Astrocyte of the spinal cord (primary cell): ENCODE data around the gene TOR1B.
"Not testable (repeated sequence)": the region's sequence is repeated elsewhere in the genome, so short reads cannot be mapped to it uniquely, and the experiment has no call there.

Source experiments
- DNase-seq: peaks from one replicate; pipeline ENCODE4 v3.0.0; 2011; ENCODE audit warnings: low read depth, low spot score
- H3K4me3 ChIP-seq: 2 replicates; pipeline ENCODE4 v1.5.1; 2011; ENCODE audit warnings: low read depth, mild to moderate bottlenecking, low read length, moderate library complexity
- CTCF ChIP-seq: IDR thresholded peaks from 2 replicates; pipeline ENCODE4 v1.5.1; 2012; ENCODE audit warnings: low read depth, mild to moderate bottlenecking, low read length, inconsistent platforms
- in situ Hi-C: cut with HindIII; loops from 2 replicates; pipeline ENCODE4 v1.10.0; 2017; ENCODE audit warnings: low sequenced_read_pairs

The TOR1B gene

GRCh38 chr9:129802833-129803675 is at the start of gene TOR1B:
Gene TOR1B, plus strand, starts transcription at chr9:129803184. Its CDS starts 29 bp downstream, at chr9:129803213.
- TF ChIP-seq CTCF: no peak
- in situ Hi-C loops: no loop called here
- peak; percentile 94 for DNase-seq
- peak within 1 kb of the TSS; percentile 67 for H3K4me3 ChIP-seq

- in situ Hi-C loops: no loop called here
These were observed 47.8 kb upstream of the TOR1B start for GRCh38 chr9:129755151-129755550.

GRCh38 chr9:129756191-129756590 is 46.8 kb upstream of the TOR1B start:
- in situ Hi-C loops: no loop called here
- no peak overlapping the region for H3K4me3 ChIP-seq
- TF ChIP-seq CTCF: no peak
- DNase-seq: no peak

More at GRCh38 chr9:129755151-129755550, 47.8 kb upstream of the TOR1B start:
- TF ChIP-seq CTCF: no peak
- no peak overlapping the region for H3K4me3 ChIP-seq
- DNase-seq: no peak

GRCh38 chr9:129757045-129757444 is 45.9 kb upstream of the TOR1B start:
- no peak overlapping the region for H3K4me3 ChIP-seq
- in situ Hi-C loops: no loop called here
- TF ChIP-seq CTCF: no peak
- no peak for DNase-seq

GRCh38 chr9:129759319-129759718 is 43.7 kb upstream of the TOR1B start:
- TF ChIP-seq CTCF: no peak
- no peak for DNase-seq
- no peak overlapping the region for H3K4me3 ChIP-seq
- in situ Hi-C loops: no loop called here

- in situ Hi-C loops: no loop called here
- no peak for DNase-seq
- no peak overlapping the region for H3K4me3 ChIP-seq
- no peak for TF ChIP-seq CTCF
These were observed 43.0 kb upstream of the TOR1B start for GRCh38 chr9:129759804-129760502.

- H3K4me3 ChIP-seq, in situ Hi-C loops, DNase-seq: not testable (repeated sequence)
These were observed 42.2 kb upstream of the TOR1B start for GRCh38 chr9:129760784-129761183.
